SJCRH30 (cell line): ENCODE results near the gene GLB1L. TPM values are rescaled to one million over a fixed set of nuclear protein-coding genes. Genes with fewer than 3 reads are reported as not detected.
A peak's percentile ranks its signal among the peaks of the same experiment; 100 is the strongest.
"Not testable (repeated sequence)": the region's sequence is repeated elsewhere in the genome, so short reads cannot be mapped to it uniquely, and the experiment has no call there.

Experiments used
- DNase-seq, 2 experiments: peaks; one replicate each; pipeline ENCODE4 v3.0.0-alpha.2; 2015 to 2020
- H3K27ac ChIP-seq: fragments of 250-450 bp; sonication (Bioruptor Pico); 2 replicates; pipeline ENCODE4 v1.5.1; 2020; ENCODE audit warnings: mild to moderate bottlenecking, moderate library complexity
- H3K27me3 ChIP-seq: fragments of 250-450 bp; sonication (Bioruptor Pico); 2 replicates; pipeline ENCODE4 v1.5.1; 2020; ENCODE audit warnings: mild to moderate bottlenecking, moderate library complexity
- H3K36me3 ChIP-seq: fragments of 250-450 bp; sonication (Bioruptor Pico); 2 replicates; pipeline ENCODE4 v1.5.1; 2020; ENCODE audit warnings: mild to moderate bottlenecking, moderate library complexity
- H3K4me1 ChIP-seq: fragments of 250-450 bp; sonication (Bioruptor Pico); 2 replicates; pipeline ENCODE4 v1.5.1; 2020; ENCODE audit warnings: mild to moderate bottlenecking, moderate library complexity
- H3K4me3 ChIP-seq: fragments of 250-450 bp; sonication (Bioruptor Pico); 2 replicates; pipeline ENCODE4 v1.5.1; 2020; ENCODE audit warnings: mild to moderate bottlenecking, moderate library complexity
- H3K9me3 ChIP-seq: fragments of 250-450 bp; sonication (Bioruptor Pico); replicated peaks from 2 replicates; pipeline ENCODE4 v1.5.1; 2020; ENCODE audit warnings: mild to moderate bottlenecking, moderate library complexity
- total RNA-seq: library from RNA; depleted of rRNA; stranded (reverse); fragments of >200 nt; shearing (Covaris generic); gene quantifications from 2 replicates; pipeline ENCODE4 v1.2.3, GENCODE V29; 2014; rRNA removed

The GLB1L gene
- total RNA-seq, result 2.9 and 4.2 TPM in 2 replicates

- H3K4me1 ChIP-seq, result peaks cover 18% of the 10 kb centered on the region
- H3K27me3 ChIP-seq, result no peaks in the 10 kb centered on the region
- peak; percentile 88 to 92 for DNase-seq
- no peaks in the 10 kb centered on the region for H3K9me3 ChIP-seq
- H3K27ac ChIP-seq, result peak within 1 kb of the TSS; percentile 78
- H3K36me3 ChIP-seq, result no peaks in the 10 kb centered on the region; the same call in none of the 2 replicates
- peak within 1 kb of the TSS; percentile 94 for H3K4me3 ChIP-seq
Observed at GRCh38 chr2:219245148-219245898, at the start of gene GLB1L, which contains the start of gene STK16. GLB1L (minus strand) TSS chr2:219245444; CDS start chr2:219243573, 1,871 bp downstream. STK16 (plus strand) TSS chr2:219245479; CDS start chr2:219246000, 521 bp downstream.

GRCh38 chr2:219294356-219295351 lies 49.4 kb upstream of the GLB1L start:
- peak; percentile 70 to 83 for DNase-seq
- no peaks in the 10 kb centered on the region for H3K9me3 ChIP-seq
- peak overlapping the region; percentile 12; the same call in 1 of the 2 replicates for H3K27ac ChIP-seq
- peaks cover 8% of the 10 kb centered on the region for H3K4me1 ChIP-seq
- no peaks in the 10 kb centered on the region for H3K36me3 ChIP-seq
- H3K27me3 ChIP-seq, result peaks cover 17% of the 10 kb centered on the region
- H3K4me3 ChIP-seq, result peak overlapping the region; percentile 67

- Histone ChIP-seq H3K4me3 (peak overlapping the region; percentile 67), H3K9me3 (no peaks in the 10 kb centered on the region), H3K36me3 (no peaks in the 10 kb centered on the region), H3K27me3 (peaks cover 9% of the 10 kb centered on the region), H3K4me1 (peaks cover 8% of the 10 kb centered on the region), H3K27ac (no peak overlapping the region)
- peak; percentile 33 to 62 for DNase-seq
Observed at GRCh38 chr2:219293736-219294231, 48.5 kb upstream of the GLB1L start.

GRCh38 chr2:219292616-219293015 lies 47.4 kb upstream of the GLB1L start:
- Histone ChIP-seq H3K4me3 (no peak overlapping the region), H3K36me3 (no peaks in the 10 kb centered on the region), H3K27me3 (peaks cover 5% of the 10 kb centered on the region; the same call in 1 of the 2 replicates), H3K9me3 (no peaks in the 10 kb centered on the region), H3K27ac (no peak overlapping the region), H3K4me1 (peaks cover 8% of the 10 kb centered on the region)
- no peak for DNase-seq

GRCh38 chr2:219291910-219292490 lies 46.8 kb upstream of the GLB1L start:
- H3K36me3 ChIP-seq, result no peaks in the 10 kb centered on the region
- no peaks in the 10 kb centered on the region for H3K9me3 ChIP-seq
- H3K4me3 ChIP-seq, result no peak overlapping the region
- H3K27me3 ChIP-seq, result peaks cover 5% of the 10 kb centered on the region; the same call in 1 of the 2 replicates
- H3K4me1 ChIP-seq, result peaks cover 8% of the 10 kb centered on the region
- DNase-seq, result no peak
- no peak overlapping the region for H3K27ac ChIP-seq

GRCh38 chr2:219291394-219291793 lies 46.1 kb upstream of the GLB1L start:
- DNase-seq, result no peak

GRCh38 chr2:219290381-219291171 lies 45.3 kb upstream of the GLB1L start:
- Histone ChIP-seq H3K36me3 (no peaks in the 10 kb centered on the region), H3K4me3 (no peak overlapping the region), H3K27me3 (peaks cover 5% of the 10 kb centered on the region; the same call in 1 of the 2 replicates), H3K27ac (no peak overlapping the region), H3K9me3 (no peaks in the 10 kb centered on the region), H3K4me1 (peaks cover 8% of the 10 kb centered on the region)
- DNase-seq, result no peak

More at GRCh38 chr2:219291394-219291793, 46.1 kb upstream of the GLB1L start:
- Histone ChIP-seq H3K4me1 (peaks cover 8% of the 10 kb centered on the region), H3K27me3 (peaks cover 5% of the 10 kb centered on the region; the same call in 1 of the 2 replicates), H3K36me3 (no peaks in the 10 kb centered on the region), H3K9me3 (no peaks in the 10 kb centered on the region), H3K27ac (no peak overlapping the region), H3K4me3 (no peak overlapping the region)

GRCh38 chr2:219289537-219290361 lies 44.5 kb upstream of the GLB1L start:
- H3K27me3 ChIP-seq, result peaks cover 5% of the 10 kb centered on the region; the same call in 1 of the 2 replicates
- DNase-seq, result peak; percentile 27 to 34
- no peak overlapping the region for H3K4me3 ChIP-seq
- H3K9me3 ChIP-seq, result no peaks in the 10 kb centered on the region
- H3K4me1 ChIP-seq, result peaks cover 8% of the 10 kb centered on the region
- no peaks in the 10 kb centered on the region for H3K36me3 ChIP-seq
- no peak overlapping the region for H3K27ac ChIP-seq

GRCh38 chr2:219289195-219289536 lies 43.9 kb upstream of the GLB1L start:
- H3K27ac ChIP-seq, result no peak overlapping the region

GRCh38 chr2:219287580-219288265 lies 42.5 kb upstream of the GLB1L start:
- DNase-seq, result no peak
- H3K36me3 ChIP-seq, result no peaks in the 10 kb centered on the region
- H3K9me3 ChIP-seq, result no peaks in the 10 kb centered on the region
- H3K4me3 ChIP-seq, result no peak overlapping the region
- H3K27ac ChIP-seq, result no peak overlapping the region
- H3K4me1 ChIP-seq, result no peaks in the 10 kb centered on the region
- H3K27me3 ChIP-seq, result peaks cover 5% of the 10 kb centered on the region; the same call in 1 of the 2 replicates

More at GRCh38 chr2:219289195-219289536, 43.9 kb upstream of the GLB1L start:
- no peaks in the 10 kb centered on the region for H3K9me3 ChIP-seq
- DNase-seq, result no peak
- peaks cover 5% of the 10 kb centered on the region; the same call in 1 of the 2 replicates for H3K27me3 ChIP-seq
- H3K4me1 ChIP-seq, result peaks cover 6% of the 10 kb centered on the region
- no peak overlapping the region for H3K4me3 ChIP-seq
- H3K36me3 ChIP-seq, result no peaks in the 10 kb centered on the region

GRCh38 chr2:219287116-219287440 lies 41.8 kb upstream of the GLB1L start:
- not testable (repeated sequence) for H3K9me3 ChIP-seq, H3K4me3 ChIP-seq, H3K4me1 ChIP-seq, H3K36me3 ChIP-seq, DNase-seq, H3K27ac ChIP-seq, H3K27me3 ChIP-seq

- H3K4me3 ChIP-seq, result no peak overlapping the region
- no peaks in the 10 kb centered on the region for H3K36me3 ChIP-seq
- DNase-seq, result no peak
- H3K4me1 ChIP-seq, result no peaks in the 10 kb centered on the region
- H3K27me3 ChIP-seq, result no peaks in the 10 kb centered on the region
- H3K9me3 ChIP-seq, result no peaks in the 10 kb centered on the region
- no peak overlapping the region for H3K27ac ChIP-seq
Observed at GRCh38 chr2:219286436-219287115, 41.3 kb upstream of the GLB1L start.
